Measurements from ENCODE around the gene KLF17.

The KLF17 gene

DNA sequence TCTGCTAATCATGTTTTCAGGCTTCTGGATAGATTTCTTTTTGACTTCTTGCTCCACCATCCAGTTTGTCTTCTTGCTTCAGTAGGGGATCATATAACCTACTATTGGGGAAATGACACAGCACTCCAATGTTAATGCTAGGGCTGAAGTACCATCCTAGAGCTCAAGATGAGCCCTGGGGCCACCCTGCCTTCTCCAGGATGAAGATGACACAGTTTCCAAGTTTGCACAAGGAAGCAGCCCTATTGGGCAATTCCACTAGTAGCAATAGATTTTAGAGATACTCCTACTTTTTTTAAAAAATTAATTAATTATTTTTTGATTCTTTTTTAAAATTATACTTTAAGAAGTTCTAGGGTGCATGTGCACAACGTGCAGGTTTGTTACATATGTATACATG lies 34.1 kb downstream of the KLF17 start:
- DNase-seq (ENCODE audit: low read depth in 2 of 2) = no peak

DNA sequence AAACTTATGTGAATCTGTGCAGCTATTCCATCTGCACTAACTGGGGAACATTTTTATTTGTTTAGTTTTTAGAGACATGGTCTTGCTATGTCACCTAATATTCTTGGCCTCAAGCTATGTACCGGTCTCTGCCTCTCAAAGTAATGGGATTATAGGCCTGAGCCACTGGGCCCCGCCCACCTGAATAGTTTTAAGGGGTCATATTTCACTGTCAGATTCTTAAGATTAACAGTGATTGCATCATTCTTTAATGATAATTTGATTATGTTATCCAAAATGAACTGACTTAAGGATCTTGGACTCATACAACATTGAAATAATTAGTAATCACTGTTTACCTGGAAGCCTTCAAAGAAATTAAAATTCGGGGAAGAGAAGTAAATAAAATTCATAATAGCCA lies 35.4 kb downstream of the KLF17 start:
- no peak for DNase-seq (ENCODE audit: low read depth in 2 of 2)

- DNase-seq (ENCODE audit: low read depth in 2 of 2) = no peak
These were observed 39.3 kb downstream of the KLF17 start for GRCh38 chr1:44157903-44158302.

DNA sequence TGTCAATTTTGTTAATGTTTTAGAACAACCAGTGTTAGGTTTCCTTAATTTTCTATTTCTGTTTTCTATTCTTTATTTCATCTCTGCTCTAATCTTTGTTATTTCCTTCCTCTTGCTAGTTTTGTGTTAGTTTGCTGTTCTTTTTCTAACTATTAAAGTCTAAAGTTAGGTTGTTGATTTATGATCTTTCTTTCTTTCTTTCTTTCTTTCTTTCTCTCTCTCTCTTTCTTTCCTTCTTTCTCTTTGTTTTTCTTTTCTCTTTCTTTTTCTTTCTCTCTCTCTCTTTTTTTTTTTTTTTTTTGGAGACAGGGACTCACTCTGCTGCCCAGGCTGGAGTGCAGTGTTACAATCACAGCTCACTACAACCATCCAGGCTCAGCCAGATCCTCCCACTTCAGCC lies 40.2 kb downstream of the KLF17 start:
- DNase-seq (ENCODE audit: low read depth in 2 of 2) = no peak

GRCh38 chr1:44161546-44161945 lies 42.9 kb downstream of the KLF17 start:
- no peak for DNase-seq (ENCODE audit: low read depth in 2 of 2)

GRCh38 chr1:44168520-44169098 lies 50.0 kb downstream of the KLF17 start:
- no peak for DNase-seq (ENCODE audit: low read depth in 2 of 2)

DNA sequence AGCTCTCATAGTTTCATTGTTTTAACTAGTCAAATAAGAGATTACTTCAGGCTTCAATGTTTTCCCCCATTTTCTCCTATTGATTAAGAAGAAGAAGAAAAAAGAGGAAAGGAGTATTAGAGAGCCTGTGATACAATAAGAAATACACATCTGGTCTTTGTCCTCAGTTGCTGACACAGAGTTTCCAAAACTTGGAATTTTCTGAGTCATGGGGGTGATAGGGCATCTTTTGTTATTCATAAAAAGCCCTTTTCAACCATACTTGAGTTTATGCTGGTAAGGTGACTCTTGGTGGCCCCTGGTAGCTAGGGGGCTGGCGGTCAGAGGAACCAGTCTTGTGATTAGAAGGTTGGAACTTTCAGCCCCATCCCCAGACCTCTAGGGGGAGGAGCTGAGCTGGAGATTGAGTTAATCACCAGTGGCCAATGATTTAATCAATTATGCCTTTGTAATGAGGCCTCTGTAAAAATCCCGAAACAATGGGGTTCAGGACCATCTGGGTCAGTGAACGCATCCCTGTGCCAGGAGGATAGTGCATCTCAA lies 51.7 kb downstream of the KLF17 start:
- DNase-seq (ENCODE audit: low read depth in 2 of 2) = no peak

DNA sequence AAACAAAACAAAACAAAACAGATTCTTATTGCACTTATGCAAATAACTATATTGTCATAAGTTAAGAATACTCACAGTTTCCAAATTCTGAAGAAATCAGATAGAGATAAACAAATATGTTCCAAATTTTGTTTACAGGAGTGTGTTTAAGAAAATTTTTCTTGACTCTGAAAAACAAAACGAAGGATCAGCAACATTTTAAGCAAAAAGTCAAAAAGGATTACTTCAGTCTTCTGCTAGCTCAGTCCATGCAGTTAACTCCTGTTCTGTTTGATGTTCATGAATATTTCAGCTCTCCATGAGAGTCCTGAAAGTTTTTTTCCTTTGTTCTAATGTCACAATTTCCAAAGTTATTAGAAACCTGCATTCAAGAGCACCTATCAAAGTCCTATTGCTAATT lies 56.0 kb downstream of the KLF17 start:
- DNase-seq (ENCODE audit: low read depth in 2 of 2) = no peak
